ENCODE data around the gene MYO5A.

Gene MYO5A

DNA sequence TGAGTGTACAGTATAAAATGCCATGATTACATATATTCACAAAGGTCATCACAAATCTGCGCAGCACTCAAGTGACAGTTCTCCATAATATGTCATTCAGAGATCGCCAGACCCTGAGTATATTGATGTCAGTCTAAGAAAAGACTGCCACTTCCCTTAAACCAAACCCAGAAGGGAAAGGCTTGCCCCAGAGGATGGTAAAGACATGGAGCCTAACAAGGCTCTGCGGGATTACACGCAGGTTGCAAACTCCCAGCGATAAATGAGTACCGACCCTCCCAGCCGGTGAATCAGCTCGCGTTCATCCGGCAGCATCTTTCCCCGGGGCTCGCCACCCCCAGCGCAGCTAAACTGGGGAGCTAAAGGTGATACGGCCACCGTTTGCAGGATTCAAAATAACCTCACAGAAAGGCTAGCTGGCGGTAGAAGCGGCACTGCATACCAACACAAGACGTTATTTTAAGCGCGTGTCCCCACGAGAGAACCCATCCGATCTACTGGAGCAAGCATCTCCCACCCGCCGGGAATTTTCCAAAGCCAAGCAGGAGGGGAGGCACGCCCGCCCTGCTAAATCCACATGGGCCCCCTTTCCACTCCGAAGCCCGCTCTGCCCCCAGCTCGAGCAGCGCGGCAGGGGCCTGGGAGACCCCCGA, 643 bp downstream of the MYO5A start (continued):
- no peak for TF ChIP-seq YY2 (tag by site-specific recombination; IDR thresholded peaks at IDR 0.05)

DNA sequence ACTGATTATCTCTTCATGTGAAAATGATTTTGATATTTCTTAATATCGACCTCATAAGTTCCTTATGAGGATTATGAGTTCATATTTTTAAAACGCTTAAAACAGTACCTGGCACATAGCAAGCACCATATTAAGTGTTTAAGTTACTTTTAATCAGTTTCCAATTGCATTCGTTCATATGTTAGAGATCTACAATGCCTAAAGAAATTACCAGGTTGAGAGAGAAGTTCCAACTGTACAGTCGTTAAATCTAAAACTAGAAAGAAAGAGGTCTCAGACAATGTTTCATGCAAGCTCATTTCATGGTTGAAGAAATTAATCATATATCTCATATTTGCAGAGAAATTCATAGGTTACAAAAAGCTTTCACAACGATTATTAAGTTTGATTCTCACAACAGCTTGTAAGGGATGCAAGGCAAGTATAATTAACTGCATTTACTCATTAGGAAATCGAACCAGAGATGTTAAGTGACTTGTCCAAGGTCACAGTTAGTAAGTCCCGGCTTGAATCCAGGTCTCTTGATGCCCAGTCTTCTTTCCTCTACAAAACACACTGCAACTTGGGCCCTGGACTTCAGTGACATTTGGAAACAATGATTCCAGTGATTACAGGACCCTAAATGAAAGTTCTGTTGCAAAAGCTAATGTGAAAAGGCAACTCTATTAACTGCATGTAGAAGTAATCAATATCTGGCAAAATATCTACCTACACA, 1.3 kb downstream of the MYO5A start:
- Histone ChIP-seq H3K27ac (ENCODE audit: extremely low read depth, low read depth, low read length) (no peak overlapping the region), H3K9me3 (ENCODE audit: control insufficient read depth, insufficient read depth, low read depth, low read length) (no peaks in the 10 kb centered on the region), H3K36me3 (ENCODE audit: control insufficient read depth in 2 of 2, insufficient read depth in 1 of 2, low read length in 2 of 2) (no peaks in the 10 kb centered on the region), H3K4me3 (ENCODE audit: low read depth, low read length) (peak overlapping the region; percentile 60), H3K4me1 (ENCODE audit: control insufficient read depth, insufficient read depth, low read length) (no peaks in the 10 kb centered on the region; the same call in 1 of the 2 replicates)
- no peak for TF ChIP-seq SCRT2 (tag by site-specific recombination; IDR thresholded peaks at IDR 0.05)
- no peak for TF ChIP-seq ZSCAN16 (tag by site-specific recombination; IDR thresholded peaks at IDR 0.05)
- TF ChIP-seq, protein P1, sequence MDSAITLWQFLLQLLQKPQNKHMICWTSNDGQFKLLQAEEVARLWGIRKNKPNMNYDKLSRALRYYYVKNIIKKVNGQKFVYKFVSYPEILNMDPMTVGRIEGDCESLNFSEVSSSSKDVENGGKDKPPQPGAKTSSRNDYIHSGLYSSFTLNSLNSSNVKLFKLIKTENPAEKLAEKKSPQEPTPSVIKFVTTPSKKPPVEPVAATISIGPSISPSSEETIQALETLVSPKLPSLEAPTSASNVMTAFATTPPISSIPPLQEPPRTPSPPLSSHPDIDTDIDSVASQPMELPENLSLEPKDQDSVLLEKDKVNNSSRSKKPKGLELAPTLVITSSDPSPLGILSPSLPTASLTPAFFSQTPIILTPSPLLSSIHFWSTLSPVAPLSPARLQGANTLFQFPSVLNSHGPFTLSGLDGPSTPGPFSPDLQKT (IDR thresholded peaks at IDR 0.05; ENCODE audit: borderline replicate concordance, low read depth, low read length), result no peak
- no peak for TF ChIP-seq ZNF596 (tag by site-specific recombination; IDR thresholded peaks at IDR 0.05)
- TF ChIP-seq SP3 (tag by site-specific recombination; IDR thresholded peaks at IDR 0.05), result no peak
- TF ChIP-seq ZXDB (tag by site-specific recombination; IDR thresholded peaks at IDR 0.05), result no peak
- no peak for TF ChIP-seq SCRT1 (tag by site-specific recombination; IDR thresholded peaks at IDR 0.05; ENCODE audit: borderline replicate concordance)
- TF ChIP-seq ZNF48 (tag by site-specific recombination; IDR thresholded peaks at IDR 0.05), result no peak
- no peak for TF ChIP-seq ZBTB48 (tag by site-specific recombination; IDR thresholded peaks at IDR 0.05)
- ChIA-PET POLR2A (interaction anchor here (0.5 to 1.6 kb wide), 3 partner anchors 8 to 187 kb away, joined by 3 to 6 read pairs (median 3); partner anchors contain the start of gene ATOSA), CTCF (interaction anchor here (0.7 to 1.4 kb wide), 2 partner anchors 83 to 208 kb away, joined by 3 to 9 read pairs; no protein-coding TSS in a partner anchor)

DNA sequence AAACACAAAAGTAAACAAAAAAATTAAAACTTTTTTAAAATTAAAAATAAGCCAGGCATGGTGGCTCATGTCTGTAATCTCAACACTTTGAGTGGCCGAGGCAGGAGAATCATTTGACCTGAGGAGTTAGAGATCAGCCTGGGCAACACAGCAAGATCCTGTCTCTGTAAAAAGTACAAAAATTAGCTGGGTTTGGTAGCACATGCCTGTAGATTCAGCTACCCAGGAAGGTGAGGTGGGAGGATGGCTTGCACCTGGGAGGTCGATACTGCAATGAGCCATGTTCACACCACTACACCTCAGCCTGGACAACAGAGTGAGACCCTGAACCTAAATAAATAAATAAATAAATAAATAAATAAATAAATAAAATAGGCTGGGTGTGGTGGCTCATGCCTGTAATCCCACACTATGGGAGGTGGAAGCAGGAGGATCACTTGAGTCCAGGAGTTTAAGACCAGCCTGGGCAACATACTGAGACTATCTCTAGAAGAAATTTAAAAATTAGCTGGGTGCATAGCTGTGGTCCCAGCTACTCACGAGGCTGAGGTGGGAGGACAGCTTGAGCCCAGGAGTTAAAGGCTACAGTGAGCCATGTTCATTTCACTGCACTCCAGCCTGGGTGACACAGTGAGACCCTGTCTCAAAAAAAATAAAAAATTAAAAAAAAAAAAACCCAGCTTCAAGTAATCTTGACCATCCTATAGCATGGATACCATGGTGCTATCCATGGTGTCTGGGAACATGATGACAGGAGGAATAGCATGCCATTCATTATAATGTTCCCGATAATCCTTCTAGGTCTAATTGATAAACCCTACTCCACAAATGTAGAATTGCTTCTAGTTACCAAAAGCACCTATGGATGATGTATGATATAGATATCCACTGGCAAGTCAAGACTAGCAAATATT, 4.2 kb downstream of the MYO5A start:
- CTCF ChIA-PET, result no interaction called here
- POLR2A ChIA-PET, result interaction anchor here (1.0 kb wide), 1 partner anchor 10 kb away, joined by 3 read pairs; no protein-coding TSS in a partner anchor
- no peak overlapping the region for H3K27ac ChIP-seq (ENCODE audit: extremely low read depth, low read depth, low read length)
- peaks cover 3% of the 10 kb centered on the region for H3K4me1 ChIP-seq (ENCODE audit: control insufficient read depth, insufficient read depth, low read length)
- H3K9me3 ChIP-seq (ENCODE audit: control insufficient read depth, insufficient read depth, low read depth, low read length), result no peaks in the 10 kb centered on the region
- no peak overlapping the region for H3K4me3 ChIP-seq (ENCODE audit: low read depth, low read length)
- no peaks in the 10 kb centered on the region for H3K36me3 ChIP-seq (ENCODE audit: control insufficient read depth in 2 of 2, insufficient read depth in 1 of 2, low read length in 2 of 2)
- TF ChIP-seq ZNF404 (tag by site-specific recombination; IDR thresholded peaks at IDR 0.05) (0 out of 2 replicates have a peak, but pooled peaks have one; percentile 36), ZNF558 (tag by site-specific recombination; IDR thresholded peaks at IDR 0.05) (peak; percentile 61; the same call in 1 of the 2 replicates), ZNF266 (tag by site-specific recombination; IDR thresholded peaks at IDR 0.05; ENCODE audit: low read depth) (peak; percentile 60), ZNF514 (tag by site-specific recombination; IDR thresholded peaks at IDR 0.05) (no peak), ZNF510 (tag by site-specific recombination; IDR thresholded peaks at IDR 0.05; ENCODE audit: insufficient replicate concordance) (peak; percentile 48), ZXDB (tag by site-specific recombination; IDR thresholded peaks at IDR 0.05) (0 out of 2 replicates have a peak, but pooled peaks have one; percentile 42), ZNF548 (tag by site-specific recombination; IDR thresholded peaks at IDR 0.05) (no peak), ZNF366 (tag by site-specific recombination; conservative IDR thresholded peaks at IDR 0.05) (no peak), TRIM28 (IDR thresholded peaks at IDR 0.05; ENCODE audit: borderline replicate concordance, low read length) (no peak), ZNF391 (tag by site-specific recombination; IDR thresholded peaks at IDR 0.05; ENCODE audit: borderline replicate concordance, low read depth) (no peak), ZNF138 (tag by site-specific recombination; IDR thresholded peaks at IDR 0.05; ENCODE audit: borderline replicate concordance) (no peak)
- TF ChIP-seq, protein P2, sequence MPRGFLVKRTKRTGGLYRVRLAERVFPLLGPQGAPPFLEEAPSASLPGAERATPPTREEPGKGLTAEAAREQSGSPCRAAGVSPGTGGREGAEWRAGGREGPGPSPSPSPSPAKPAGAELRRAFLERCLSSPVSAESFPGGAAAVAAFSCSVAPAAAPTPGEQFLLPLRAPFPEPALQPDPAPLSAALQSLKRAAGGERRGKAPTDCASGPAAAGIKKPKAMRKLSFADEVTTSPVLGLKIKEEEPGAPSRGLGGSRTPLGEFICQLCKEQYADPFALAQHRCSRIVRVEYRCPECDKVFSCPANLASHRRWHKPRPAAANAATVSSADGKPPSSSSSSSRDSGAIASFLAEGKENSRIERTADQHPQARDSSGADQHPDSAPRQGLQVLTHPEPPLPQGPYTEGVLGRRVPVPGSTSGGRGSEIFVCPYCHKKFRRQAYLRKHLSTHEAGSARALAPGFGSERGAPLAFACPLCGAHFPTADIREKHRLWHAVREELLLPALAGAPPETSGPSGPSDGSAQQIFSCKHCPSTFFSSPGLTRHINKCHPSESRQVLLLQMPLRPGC (tag by site-specific recombination; IDR thresholded peaks at IDR 0.05), result no peak
- TF ChIP-seq, protein P3, sequence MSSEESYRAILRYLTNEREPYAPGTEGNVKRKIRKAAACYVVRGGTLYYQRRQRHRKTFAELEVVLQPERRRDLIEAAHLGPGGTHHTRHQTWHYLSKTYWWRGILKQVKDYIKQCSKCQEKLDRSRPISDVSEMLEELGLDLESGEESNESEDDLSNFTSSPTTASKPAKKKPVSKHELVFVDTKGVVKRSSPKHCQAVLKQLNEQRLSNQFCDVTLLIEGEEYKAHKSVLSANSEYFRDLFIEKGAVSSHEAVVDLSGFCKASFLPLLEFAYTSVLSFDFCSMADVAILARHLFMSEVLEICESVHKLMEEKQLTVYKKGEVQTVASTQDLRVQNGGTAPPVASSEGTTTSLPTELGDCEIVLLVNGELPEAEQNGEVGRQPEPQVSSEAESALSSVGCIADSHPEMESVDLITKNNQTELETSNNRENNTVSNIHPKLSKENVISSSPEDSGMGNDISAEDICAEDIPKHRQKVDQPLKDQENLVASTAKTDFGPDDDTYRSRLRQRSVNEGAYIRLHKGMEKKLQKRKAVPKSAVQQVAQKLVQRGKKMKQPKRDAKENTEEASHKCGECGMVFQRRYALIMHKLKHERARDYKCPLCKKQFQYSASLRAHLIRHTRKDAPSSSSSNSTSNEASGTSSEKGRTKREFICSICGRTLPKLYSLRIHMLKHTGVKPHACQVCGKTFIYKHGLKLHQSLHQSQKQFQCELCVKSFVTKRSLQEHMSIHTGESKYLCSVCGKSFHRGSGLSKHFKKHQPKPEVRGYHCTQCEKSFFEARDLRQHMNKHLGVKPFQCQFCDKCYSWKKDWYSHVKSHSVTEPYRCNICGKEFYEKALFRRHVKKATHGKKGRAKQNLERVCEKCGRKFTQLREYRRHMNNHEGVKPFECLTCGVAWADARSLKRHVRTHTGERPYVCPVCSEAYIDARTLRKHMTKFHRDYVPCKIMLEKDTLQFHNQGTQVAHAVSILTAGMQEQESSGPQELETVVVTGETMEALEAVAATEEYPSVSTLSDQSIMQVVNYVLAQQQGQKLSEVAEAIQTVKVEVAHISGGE (tag by site-specific recombination; conservative IDR thresholded peaks at IDR 0.05; ENCODE audit: low read depth), result peak; percentile 64

Data from HEK293 (cell line).